GDM1 (cell line): ENCODE data around the gene CCND1.
"Not testable (repeated sequence)": the region's sequence is repeated elsewhere in the genome, so short reads cannot be mapped to it uniquely, and the experiment has no call there.

Experiments
- DNase-seq: peaks from one replicate; lab custom pipeline; 2025; lab: John Stamatoyannopoulos, UW

CCND1 gene

DNA sequence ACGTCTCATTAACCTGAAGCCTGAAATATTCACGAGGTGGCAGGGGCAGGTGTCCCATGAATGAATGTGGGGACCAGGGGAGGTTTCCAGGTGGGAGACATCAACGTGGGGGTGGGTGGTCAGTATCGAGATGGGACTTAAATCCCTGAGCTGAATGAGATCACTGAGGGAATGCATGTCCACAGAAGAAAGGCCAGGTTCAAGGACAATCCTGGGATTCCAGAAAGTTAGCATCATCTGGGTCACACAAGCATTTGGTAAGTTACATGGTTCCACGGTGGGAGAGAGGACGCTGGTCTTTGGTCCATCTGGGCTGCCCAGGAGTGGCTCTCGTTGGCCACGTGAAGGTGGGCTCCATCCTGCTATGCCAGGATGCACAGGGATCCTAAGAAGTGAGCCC is 22.7 kb upstream of the CCND1 start:
- no peak for DNase-seq

DNA sequence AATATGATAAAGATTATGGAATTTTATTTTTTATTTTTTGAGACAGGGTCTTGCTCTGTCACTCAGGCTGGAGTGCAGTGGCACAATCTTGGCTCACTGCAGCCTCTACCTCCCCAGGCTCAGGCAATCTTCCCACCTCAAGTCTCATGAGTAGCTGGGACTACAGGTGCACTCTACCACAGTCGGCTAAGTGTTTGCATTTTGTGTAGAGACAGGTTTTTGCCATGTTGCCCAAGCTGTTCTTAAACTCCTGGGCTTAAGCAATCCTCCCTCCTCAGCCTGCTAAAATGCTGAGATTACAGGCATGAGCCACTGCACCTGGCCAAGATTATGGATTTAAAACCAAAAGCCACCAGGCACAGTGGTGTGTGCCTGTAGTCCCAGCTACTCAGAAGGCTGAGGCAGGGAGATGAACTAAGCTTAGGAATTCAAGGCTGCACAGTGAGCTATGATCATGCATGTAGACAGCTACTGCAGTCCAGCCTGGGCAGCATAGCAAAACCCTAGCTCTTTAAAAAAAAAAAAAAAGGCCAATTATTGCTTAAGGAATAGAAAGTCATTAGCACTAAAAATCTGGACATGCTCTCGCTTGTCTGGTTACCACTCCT is 20.2 kb upstream of the CCND1 start:
- no peak for DNase-seq

DNA sequence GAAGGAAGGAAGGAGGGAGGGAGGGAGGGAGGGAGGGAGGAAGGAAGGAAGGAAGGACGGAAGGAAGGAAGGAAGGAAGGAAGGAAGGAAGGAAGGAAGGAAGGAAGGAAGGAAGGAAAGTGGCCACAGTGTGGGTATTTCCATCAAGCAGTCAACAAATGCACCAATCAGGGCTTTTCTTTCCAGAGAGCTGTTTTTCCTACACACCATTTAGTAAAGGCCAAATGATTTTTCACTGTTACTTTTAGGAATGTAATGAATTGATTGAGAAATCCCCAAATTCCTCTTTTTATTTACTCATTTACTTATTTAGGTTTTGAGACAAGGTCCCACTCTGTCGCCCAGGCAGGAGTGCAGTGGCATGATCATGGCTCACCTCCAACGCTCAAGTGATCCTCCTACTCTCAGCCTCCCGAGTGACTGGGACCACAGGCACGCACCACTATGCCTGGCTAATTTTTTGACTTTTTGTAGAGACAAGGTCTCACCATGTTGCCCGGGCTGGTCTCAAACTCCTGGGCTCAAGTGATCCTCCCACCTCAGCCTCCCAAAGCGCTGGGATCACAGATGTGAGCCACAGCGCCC is 18.8 kb upstream of the CCND1 start:
- not testable (repeated sequence) for DNase-seq

DNA sequence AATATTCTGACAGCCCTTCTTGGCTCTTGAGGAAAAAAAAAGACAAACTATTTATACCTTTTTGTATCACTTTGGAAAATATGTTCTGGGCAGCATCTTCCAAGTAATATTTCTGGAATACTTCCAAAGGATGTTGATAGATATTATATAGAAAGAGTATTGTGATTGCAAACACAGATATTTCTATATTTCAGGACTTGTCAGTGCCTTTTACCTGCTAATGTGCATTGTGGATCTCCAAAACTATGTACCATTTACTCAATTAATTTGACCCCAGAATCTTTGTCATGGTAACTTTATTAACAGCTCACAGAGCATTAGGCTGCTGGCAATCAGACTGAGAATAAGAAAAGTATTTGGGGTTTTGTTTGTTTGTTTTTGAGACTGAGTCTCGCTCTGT is 16.7 kb upstream of the CCND1 start:
- DNase-seq: no peak

DNA sequence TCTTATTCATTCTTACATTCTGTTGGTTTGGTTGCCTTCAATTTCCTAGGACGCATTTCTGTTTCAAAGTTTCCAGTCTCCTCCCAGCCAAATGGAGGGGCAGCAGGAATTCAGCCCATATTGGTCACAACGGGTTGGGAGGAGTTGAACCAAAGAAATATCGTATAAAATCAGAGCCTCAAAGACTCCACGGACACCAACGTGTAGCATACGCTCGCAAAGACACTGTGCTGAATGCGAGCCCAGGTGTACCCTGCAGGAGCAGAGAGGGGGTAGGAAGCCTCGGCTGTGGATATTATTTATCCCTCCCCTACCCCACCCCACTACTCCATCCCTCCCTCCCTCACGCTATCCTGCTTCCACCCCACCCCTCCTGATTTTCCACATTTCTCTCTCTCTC is 15.5 kb upstream of the CCND1 start:
- no peak for DNase-seq

DNA sequence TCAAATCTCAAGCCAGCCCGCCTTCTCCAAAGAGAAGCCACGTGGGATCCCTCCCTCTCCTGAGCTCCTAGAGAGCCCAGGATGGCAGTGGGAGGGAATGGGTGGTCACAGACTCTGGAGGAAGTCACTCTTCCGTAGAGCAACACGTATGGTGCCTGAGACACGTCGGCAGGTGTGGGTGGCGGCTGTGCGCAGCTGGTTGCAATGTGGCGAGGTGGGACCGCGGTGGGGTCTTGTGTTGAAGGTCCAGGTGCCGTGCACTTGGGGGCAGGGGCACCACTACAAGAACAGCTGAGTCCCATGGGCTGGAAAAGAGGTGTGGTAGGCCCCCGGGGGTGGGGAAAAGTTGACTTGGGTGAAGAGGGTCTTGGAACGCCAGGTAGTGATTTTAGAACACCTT is 13.4 kb upstream of the CCND1 start:
- DNase-seq: no peak

DNA sequence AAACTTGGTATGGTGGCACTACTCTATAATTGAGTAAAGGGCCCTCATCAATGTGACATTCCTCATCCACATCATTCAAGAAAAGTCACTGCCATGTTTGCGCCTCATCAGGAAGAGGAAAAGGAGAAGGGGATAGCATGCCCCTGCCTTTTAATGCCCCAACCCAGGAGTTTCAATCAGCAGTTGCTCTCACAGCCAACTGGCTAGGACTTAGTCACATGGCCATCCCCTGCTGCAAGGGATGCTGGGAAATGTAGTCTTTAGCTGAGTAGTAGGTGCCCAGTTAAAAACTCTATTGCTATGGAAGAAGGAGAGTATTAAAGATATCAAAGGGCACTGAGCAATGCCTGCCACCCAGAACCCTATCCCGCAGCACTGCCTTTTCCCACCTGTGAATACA is 10.9 kb upstream of the CCND1 start:
- no peak for DNase-seq

DNA sequence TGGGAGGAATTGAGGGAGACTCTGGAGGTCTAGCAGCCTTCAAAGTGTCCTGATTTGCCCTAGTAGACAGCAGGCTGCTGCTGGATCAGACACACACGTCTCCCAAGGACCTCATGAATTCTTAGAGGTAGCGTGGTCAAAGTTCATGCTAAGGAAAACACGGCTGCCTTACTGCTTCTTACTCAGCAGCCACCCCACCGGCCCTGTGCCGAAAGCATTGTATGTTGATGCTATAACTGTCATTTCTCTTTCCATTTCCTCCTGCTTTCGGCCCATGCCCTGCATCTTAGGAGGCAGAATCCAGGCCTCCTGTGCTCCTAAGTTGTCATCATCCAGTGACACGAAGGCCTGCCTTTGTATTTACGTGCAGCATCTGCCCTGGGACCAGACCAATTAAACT is 10.5 kb upstream of the CCND1 start:
- DNase-seq: no peak

DNA sequence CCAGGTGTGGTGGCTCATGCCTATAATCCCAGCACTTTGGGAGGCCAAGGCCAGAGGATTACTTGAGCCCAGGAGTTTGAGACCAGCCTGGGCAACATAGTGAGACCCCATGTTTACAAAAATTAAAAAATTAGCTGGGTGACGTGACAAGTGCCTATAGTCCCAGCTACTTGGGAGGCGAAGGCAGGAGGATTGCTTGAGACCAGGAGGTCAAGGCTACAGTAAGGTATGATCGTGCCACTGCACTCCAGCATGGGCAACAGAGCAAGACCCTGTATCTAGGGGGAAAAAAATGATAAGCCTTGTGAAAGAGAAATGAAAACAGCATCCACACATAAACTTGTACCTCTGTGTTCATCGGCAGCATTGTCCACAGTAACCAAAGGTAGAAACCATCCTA is 8.1 kb upstream of the CCND1 start:
- no peak for DNase-seq

DNA sequence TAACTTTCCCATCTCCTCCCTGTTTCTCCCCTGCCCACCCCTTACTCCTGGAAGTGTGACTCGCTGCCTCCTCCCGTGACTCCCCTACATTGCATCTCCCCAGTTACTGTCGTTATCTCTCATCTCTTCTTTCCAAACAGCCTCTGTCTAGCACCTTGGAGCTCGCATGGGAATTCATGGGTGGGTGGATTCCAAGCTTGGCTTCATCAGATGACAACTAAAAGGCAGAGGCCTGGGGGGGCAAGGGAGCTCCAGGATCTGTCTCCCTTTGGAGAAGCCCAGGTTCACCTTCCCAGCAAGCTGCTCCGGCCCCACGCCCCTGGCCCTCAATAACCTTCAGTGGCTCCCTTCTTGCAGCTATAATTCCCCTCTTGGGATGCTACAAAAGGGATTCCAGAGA is 6.9 kb upstream of the CCND1 start:
- DNase-seq: no peak

DNA sequence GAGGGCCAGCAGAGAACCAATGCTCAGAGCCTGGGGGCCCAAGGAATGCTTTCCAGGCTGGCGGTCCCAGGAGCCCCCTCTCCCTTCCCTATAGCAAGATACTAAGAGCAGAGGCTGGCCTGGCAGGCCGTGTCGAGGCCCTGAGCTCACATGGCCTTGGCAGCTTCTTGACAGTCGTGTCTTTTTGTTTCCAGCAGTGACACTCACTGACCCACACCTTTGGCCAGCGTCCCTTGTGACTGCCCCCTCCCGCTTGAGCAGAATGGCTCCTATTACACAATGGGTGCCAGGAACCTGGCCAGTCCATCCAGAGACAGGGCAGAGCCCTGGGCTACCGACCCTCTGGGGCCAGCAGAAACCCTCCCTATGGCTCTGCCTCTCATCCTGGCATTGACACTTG is 6.4 kb upstream of the CCND1 start:
- no peak for DNase-seq

DNA sequence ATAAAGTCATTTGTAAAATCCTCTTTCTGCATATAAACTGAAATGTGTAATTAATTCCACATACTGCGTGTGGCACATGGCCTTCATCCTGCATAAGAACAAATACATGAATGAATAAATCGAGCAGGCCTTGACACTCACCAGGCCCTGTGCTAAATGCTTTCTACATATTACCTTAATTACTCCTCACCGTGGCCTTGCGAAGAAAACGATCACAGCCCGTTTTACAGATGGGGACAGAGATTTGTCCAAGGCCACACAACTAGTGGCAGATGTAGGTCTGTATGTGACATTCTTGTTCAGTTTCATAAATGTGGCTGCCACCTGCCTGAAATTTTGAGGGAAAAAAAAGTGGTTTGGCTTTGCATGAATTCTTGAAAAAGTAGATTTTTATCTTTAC is 5.8 kb upstream of the CCND1 start:
- no peak for DNase-seq

DNA sequence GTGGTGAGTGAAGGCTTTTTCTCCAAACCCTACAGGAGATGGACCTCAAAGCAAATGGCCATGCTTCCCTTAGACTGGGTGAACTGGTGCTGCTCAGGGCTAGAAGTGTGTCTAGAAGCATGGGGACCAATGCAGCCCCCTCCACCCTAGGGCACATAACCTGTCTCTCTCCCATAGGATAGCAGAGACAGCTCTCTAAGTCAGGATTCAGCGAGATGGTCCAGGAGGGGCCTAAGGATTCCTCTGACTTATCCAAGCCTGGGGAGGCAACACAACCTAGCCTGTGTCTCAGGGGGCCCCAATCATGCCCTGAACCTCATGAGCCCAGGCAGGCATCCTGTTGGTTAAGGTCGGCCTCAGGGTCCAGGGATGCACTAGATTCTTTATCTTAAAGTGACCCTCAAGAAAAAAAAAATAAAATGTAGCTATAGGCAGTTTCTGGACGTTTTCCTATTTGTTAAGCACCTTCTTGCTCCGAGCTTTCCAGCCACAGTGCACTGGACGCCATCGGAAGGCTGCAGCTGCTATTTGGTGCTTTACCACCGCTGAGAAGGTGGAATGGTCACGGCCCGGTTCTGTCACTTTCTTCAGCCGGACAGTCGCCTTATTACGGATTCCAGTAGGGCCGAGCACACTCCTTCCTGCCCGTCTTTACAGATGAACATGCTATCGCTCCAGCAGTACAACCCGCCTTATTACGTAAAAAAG is 5.0 kb upstream of the CCND1 start:
- no peak for DNase-seq

DNA sequence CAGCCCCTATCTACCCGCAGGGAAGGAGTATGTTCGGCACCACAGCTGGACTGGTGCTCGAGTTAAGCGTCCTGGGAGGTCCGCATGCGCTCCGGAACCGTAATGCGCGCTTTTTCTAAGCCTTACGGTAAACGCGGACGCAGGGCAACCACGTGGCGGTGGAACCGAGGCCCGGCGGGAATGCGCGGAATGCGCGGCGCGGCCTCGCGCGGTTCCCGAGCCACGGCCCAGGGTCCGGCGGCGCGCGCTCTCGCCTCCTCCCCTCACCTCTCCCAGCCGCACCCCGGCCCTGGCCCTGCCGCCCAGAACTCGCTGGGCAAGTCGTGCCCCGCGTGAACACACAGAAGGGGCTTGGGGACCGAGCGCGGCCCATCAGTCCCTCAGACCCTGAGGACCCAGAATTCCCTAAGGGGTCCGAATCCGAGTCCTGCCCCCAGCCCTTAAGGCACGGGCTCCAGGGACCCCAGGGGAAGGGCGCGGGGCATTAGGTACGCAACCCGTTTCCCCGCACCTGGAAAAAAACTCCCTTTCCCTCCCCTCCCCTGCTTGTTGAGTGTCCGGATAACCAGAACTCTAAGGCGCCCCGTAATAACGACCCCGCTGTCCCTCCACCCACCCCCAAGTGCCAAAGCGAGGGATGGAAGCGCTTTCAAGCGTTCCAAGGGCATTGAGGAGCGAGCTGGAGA is 4.3 kb upstream of the CCND1 start:
- no peak for DNase-seq

DNA sequence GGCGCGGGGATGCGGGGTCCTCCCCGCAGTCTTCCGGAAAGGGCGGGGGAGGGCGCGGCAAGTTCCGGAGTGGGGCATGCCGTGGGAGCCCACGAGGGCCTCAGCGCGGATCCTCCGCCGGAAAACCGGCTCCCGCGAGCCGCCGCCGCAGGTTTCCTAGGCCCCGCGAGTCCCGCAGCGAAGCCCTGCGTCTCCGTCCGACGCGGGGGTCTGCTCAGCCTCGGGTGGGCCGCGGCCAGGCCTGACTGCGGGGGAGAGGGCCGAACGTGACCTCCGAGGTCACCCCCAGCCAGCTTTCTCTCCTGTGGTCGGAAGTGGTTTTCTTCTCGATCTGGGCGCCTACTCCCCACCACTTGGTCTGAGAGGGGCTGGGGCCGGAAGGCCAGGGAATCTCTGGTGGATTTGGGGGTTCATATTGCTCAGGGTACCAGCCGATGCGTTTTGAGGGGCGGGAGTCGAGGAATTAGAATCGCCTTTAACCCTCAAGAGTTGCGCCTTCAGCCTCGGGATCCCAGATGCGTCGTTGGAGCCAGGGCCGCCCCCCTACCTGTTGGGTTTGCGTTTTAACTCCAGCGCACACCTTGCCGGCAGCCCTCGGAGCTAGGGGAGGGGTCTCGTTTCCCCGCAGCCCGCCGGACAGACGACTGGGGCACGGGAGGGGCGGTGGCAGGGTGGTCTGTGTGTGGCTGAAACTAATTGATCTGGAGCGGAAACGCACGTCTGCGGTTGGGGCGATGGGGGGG is 3.6 kb upstream of the CCND1 start:
- no peak for DNase-seq

DNA sequence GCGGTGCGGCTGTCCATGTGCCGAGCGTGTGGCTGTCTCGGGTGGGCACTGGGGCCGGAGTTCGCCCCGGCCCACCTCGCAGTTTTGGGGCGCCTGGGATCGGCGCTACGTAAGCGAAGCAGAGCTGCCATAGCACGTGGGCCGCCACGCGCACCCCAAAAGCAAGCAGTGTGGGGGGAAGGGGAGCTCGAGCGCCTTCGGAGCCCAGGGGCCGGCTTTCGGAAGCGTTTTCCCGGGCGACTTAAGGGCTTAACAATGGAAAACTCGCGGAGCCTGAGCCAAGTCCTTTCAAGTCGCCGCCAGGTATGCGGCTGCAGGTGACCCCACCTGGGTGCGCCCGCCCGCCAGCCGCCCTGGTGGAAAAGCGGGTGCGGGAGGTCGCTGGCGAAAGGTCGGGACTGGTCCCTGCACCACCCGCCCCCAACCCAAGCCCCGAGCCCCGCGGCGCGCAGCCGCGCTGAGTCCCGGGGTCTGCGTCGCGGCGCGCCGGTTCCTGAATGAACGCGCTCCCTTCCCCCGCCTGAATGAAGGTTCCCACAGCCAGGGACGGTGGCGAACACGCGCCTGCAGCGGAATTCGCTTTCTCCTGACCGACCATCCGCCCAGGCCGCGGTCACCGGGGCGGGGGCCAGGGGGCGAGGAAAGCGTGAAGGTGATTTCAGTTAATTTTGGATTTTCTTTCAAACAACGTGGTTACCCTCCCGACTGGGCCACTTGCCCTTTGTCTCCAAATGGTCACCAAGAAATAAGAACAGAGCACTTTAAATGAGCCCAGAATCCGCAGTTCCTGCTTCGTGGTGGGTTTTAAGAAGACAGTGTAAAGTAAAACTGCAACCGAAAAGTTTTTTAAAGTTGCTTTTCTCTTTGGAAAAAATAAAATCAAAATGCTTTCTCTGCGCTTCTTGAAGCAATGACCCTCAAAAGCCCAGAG is 2.8 kb upstream of the CCND1 start:
- DNase-seq: no peak

DNA sequence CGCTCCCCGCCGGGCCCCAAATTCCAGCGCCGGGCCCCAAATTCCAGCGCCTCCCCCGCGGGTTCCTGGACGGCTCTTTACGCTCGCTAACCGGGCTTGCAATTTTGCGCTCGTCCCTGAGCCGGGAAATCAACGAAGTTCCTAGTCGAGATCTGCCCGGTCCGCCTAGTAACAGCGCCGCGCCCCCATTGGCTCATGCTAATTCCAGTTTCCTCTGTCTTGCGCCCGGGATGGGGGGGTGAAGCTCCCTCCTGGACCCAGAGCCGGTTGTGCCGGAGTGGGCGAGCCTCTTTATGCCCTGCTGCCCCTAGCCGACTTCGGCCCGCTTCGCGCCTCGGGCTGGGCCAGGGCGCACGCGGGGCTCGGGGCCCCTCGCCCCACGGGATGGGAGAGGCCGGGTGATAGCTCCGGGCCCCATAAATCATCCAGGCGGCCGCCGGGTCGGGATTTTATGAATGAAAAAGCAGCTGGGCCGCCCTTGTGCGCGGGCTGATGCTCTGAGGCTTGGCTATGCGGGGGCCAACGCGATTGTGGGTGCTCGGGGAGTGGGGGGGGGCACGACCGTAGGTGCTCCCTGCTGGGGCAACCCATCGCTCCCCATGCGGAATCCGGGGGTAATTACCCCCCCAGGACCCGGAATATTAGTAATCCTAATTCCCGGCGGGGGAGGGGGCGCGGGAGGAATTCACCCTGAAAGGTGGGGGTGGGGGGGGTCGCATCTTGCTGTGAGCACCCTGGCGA is 1.8 kb upstream of the CCND1 start:
- DNase-seq: peak; percentile 43

DNA sequence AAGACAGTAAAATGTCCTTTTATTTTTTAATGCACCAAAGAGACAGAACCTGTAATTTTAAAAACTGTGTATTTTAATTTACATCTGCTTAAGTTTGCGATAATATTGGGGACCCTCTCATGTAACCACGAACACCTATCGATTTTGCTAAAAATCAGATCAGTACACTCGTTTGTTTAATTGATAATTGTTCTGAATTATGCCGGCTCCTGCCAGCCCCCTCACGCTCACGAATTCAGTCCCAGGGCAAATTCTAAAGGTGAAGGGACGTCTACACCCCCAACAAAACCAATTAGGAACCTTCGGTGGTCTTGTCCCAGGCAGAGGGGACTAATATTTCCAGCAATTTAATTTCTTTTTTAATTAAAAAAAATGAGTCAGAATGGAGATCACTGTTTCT is 1.1 kb upstream of the CCND1 start:
- no peak for DNase-seq

DNA sequence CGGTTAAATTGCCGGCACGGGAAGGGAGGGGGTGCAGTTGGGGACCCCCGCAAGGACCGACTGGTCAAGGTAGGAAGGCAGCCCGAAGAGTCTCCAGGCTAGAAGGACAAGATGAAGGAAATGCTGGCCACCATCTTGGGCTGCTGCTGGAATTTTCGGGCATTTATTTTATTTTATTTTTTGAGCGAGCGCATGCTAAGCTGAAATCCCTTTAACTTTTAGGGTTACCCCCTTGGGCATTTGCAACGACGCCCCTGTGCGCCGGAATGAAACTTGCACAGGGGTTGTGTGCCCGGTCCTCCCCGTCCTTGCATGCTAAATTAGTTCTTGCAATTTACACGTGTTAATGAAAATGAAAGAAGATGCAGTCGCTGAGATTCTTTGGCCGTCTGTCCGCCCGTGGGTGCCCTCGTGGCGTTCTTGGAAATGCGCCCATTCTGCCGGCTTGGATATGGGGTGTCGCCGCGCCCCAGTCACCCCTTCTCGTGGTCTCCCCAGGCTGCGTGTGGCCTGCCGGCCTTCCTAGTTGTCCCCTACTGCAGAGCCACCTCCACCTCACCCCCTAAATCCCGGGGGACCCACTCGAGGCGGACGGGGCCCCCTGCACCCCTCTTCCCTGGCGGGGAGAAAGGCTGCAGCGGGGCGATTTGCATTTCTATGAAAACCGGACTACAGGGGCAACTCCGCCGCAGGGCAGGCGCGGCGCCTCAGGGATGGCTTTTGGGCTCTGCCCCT is 529 bp upstream of the CCND1 start:
- no peak for DNase-seq
